ENCODE measurements around the gene PARP12.

DNA sequence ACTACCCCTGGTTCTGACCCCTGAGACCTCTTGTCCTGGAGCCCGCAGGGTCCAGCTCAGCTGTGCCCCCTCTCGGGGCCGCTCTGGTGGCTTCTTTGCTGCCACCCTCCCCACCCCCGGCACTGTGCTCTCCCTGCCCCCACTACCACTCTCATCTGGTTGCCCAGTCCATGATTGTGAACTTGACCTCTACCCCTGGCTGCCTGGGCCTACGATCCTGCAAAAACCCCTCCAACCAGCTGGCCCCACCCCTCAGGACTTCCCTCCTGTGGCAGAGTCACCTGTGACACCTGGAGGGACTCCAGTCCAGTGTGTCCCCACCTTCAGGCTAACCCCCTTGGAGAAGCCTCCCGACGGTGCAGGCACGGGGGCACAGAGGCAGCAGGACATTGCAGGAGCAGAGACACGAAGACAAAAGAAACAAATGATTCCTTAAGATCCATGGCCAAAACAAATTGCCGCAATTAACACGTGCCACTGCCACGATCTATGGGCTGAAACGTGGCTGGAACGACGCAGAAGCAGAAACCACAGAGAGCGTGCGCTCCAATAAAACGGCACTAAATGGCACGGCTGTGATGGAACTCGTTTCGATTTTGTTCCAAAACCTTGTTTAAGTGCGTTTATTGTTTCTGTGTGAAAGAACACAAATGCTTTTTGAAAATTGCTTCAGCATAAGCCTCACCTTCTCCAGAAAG, 72.0 kb downstream of the PARP12 start:
- TF ChIP-seq POLR2A (IDR thresholded peaks at IDR 0.05) (no peak), CTCF (IDR thresholded peaks at IDR 0.05) (no peak), POLR2AphosphoS5 (IDR thresholded peaks at IDR 0.05) (no peak)
